ENCODE results near the gene PIEZO2. TPM values are rescaled to one million over a fixed set of nuclear protein-coding genes. Genes with fewer than 3 reads are reported as not detected.

PIEZO2 gene
- total and polyA plus RNA-seq, 2 of the 8 experiments (the other 6 are each of a cell fraction or from before 2014, with no cell fraction given): 4.7 to 16.5 TPM

DNA sequence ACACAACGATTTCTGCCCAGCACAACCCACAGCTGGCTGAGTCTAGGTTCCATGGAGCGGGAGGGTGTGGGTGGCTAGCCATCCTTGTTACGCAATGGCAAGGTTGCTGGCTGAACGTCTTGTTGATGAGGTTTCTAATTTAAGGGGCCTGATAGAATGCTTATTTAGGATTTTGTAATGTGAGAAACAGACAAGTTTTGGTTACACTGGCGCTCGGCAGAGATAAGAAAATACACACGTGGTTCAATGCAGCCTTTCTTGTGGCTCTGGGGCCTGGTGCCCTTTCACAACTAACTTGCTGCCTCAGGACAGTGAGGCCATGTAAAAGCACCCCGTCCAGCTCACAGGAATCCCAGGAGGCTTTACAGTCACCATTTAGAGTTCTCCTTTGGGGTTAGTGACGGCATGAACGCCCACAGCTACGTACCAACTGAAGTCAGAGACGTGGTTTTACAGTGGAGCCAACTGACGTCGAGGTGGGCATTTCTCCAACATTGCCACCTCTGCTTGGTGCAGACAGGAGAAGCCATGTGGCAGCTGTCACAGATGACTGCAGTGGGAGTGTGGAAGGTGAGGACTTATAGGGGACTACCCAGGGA is 29.7 kb upstream of the PIEZO2 start:
- no peak overlapping the region for H3K9ac ChIP-seq (replicated peaks in 1 of 4; ENCODE audit: extremely low read depth in 1 of 4, low read depth in 3 of 4, low read length in 3 of 4)
- POLR2A ChIA-PET (ENCODE audit: partially characterized antibody): no interaction called here

More for the DNA sequence above, 29.7 kb upstream of the PIEZO2 start:
- no peak overlapping the region for H2BK5ac ChIP-seq (ENCODE audit: low read depth, low read length)
- H3K23ac ChIP-seq (ENCODE audit: insufficient read length): no peak overlapping the region
- no peak overlapping the region for H2BK120ac ChIP-seq (replicated peaks; ENCODE audit: low read depth, low read length)
- H3K27ac ChIP-seq (ENCODE audit: low read depth, low read length): no peak overlapping the region
- H3K4me1 ChIP-seq (replicated peaks in 1 of 4; ENCODE audit: control insufficient read depth in 3 of 4, insufficient read depth in 4 of 4, low read length in 3 of 4): no peaks in the 10 kb centered on the region
- H3K79me2 ChIP-seq (ENCODE audit: control insufficient read depth in 1 of 2, insufficient read depth in 2 of 2, low read length in 2 of 2): no peaks in the 10 kb centered on the region
- H4K8ac ChIP-seq (ENCODE audit: extremely low read depth, insufficient read depth, low read length): no peak overlapping the region
- H3K56ac ChIP-seq (replicated peaks; ENCODE audit: insufficient read length, low read depth, low read length): no peak overlapping the region
- no peaks in the 10 kb centered on the region for H3K79me1 ChIP-seq (ENCODE audit: low read depth, low read length)
- no peak overlapping the region for H3K4ac ChIP-seq (replicated peaks; ENCODE audit: insufficient read length, low read depth, low read length)
- H3K4me3 ChIP-seq (ENCODE audit: extremely low read depth in 1 of 4, insufficient read depth in 2 of 4, low read depth in 3 of 4, low read length in 4 of 4): no peak overlapping the region
- no peak overlapping the region for H2AK5ac ChIP-seq (ENCODE audit: low read depth, low read length)
- WGBS, 2 experiments (ENCODE audit: extremely low coverage in 1 of 2, insufficient coverage in 1 of 2, insufficient read length in 1 of 2, insufficient replicate concordance in 2 of 2, low coverage in 1 of 2, low lambda C conversion rate in 2 of 2, missing lambda C conversion rate in 1 of 2): 90% methylated on average over 14 of the region's 14 CpGs; no CpG with 5 or more reads in 1 of the 2 experiments
- no peak overlapping the region for H4K91ac ChIP-seq (replicated peaks; ENCODE audit: insufficient read length, low read length)
- H3K23me2 ChIP-seq (ENCODE audit: low read depth, low read length): no peaks in the 10 kb centered on the region
- H4K5ac ChIP-seq (ENCODE audit: insufficient read length, low read depth, low read length): no peak overlapping the region
- TF ChIP-seq TAF1 (IDR thresholded peaks at IDR 0.05; ENCODE audit: low read depth, low read length): no peak
- TF ChIP-seq CEBPB (IDR thresholded peaks at IDR 0.05; ENCODE audit: low read depth, low read length): peak; percentile 52; the same call in 1 of the 2 replicates
- no peaks in the 10 kb centered on the region for H3K36me3 ChIP-seq (ENCODE audit: control insufficient read depth in 2 of 4, insufficient read depth in 4 of 4, low read length in 3 of 4)
- H2AFZ ChIP-seq (ENCODE audit: low read length): no peak overlapping the region
- no peaks in the 10 kb centered on the region for H3K9me3 ChIP-seq (ENCODE audit: insufficient read depth in 2 of 2, low read depth in 1 of 2, low read length in 1 of 2)
- FAIRE-seq: no peak
- H3K4me2 ChIP-seq (ENCODE audit: insufficient read depth in 1 of 2, low read depth in 2 of 2, low read length in 2 of 2): no peak overlapping the region
- H3K14ac ChIP-seq (ENCODE audit: insufficient read length): no peak overlapping the region
- no peaks in the 10 kb centered on the region for H4K20me1 ChIP-seq (replicated peaks in 1 of 2; ENCODE audit: control insufficient read depth in 1 of 2, insufficient read depth in 2 of 2, low read length in 2 of 2)
- no peak for DNase-seq (ENCODE audit: low read depth in 1 of 2, low spot score in 2 of 2)
- H2BK20ac ChIP-seq (ENCODE audit: low read length): no peak overlapping the region
- H3K18ac ChIP-seq (ENCODE audit: extremely low read depth, low read length): no peak overlapping the region
- CTCF ChIA-PET (ENCODE audit: partially characterized antibody): interaction anchor here (1.2 kb wide), 2 partner anchors 16 to 327 kb away, joined by 3 read pairs; no protein-coding TSS in a partner anchor
- H2BK15ac ChIP-seq (ENCODE audit: low read length): no peak overlapping the region
- no peak overlapping the region for H2BK12ac ChIP-seq (ENCODE audit: low read depth, low read length)
- no peaks in the 10 kb centered on the region for H3K27me3 ChIP-seq (replicated peaks in 1 of 4; ENCODE audit: control insufficient read depth in 3 of 4, extremely low read depth in 1 of 4, insufficient read depth in 3 of 4, low read length in 3 of 4)
